GM18505 (cell line): ENCODE measurements around the gene GRIK4.

Experiments used
- ATAC-seq: cut with Tn5 transposase; IDR thresholded peaks from one replicate; pipeline ENCODE4 v1.9.1; 2021; ENCODE audit not compliant: unreplicated experiment
- POLR2A ChIP-seq: IDR thresholded peaks from 4 replicates; pipeline ENCODE4 v1.6.1; 2011; ENCODE audit warnings: borderline replicate concordance; ENCODE audit not compliant: insufficient read depth, insufficient read length; ENCODE audit errors: extremely low read depth

Gene GRIK4

DNA sequence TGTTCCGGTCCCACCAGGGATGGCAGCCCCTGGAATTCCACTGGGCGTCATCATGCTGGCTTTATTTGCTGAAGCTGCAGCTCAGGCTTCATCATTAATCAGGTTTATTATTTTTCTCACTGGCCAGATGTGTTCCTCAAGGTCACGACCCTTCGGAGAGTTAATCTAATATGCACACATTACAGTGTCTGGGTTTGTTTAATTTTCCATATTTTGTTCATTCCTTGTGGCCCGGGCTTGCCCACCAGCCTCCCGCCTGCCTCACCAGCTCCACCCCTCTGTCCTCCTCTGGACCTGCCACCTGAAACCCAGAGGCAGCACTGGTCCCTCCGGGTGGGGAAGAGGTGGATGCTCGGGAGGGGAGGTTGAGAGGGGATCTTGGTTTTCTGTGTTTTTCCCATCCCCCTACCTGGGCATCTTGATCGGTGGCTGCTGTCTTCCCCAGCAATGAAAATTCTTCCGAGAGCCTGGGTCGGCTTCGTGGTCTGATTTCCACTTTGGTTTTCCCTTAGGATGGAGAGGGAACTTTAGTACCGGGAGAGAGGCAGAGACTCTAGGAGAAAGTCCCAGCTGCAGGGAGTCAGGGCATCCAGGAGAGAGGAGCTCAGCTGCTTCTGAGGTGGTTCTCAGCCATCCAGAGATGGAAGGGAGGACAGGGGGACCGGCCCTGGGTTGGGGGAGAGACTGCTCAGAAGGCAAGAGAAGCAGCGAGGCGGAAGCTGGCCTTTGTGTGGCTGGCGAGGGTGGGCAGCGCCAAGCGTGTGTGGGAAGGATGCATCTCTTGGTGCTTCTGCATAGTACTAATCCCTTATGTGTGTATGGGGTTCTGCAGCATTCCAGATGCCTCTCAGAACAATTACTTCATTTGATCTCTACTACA lies 2.1 kb downstream of the GRIK4 start:
- ATAC-seq: no peak
- no peak for TF ChIP-seq POLR2A

DNA sequence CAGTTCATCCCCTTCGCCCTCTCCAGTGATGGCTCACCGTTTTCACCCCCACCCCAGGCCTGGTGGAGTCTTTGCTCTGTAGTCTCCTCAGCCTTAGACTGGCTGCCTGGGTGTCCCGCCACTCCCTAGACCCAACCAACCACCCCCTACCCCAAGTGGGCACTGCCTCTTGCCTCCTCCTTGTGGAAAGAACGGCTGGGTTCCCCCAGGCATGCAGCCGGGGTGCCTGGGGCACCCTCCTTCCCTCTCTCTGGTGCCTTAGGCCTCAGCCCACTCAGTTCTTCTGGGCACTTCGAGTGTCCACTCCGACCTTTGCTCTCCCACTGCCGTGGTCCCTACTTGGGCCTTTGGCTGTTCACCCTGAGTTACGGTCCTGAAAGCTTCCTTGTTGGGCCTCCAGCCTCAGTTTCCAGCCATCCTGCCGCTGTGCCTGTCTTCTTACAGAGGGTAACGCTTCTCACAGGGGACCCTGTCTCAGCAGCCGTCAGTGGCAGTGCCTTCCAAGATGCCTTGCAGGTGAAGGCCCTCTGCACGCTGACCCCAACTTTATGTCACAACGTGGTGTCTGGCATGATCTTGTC lies 3.1 kb downstream of the GRIK4 start:
- no peak for TF ChIP-seq POLR2A
- no peak for ATAC-seq

DNA sequence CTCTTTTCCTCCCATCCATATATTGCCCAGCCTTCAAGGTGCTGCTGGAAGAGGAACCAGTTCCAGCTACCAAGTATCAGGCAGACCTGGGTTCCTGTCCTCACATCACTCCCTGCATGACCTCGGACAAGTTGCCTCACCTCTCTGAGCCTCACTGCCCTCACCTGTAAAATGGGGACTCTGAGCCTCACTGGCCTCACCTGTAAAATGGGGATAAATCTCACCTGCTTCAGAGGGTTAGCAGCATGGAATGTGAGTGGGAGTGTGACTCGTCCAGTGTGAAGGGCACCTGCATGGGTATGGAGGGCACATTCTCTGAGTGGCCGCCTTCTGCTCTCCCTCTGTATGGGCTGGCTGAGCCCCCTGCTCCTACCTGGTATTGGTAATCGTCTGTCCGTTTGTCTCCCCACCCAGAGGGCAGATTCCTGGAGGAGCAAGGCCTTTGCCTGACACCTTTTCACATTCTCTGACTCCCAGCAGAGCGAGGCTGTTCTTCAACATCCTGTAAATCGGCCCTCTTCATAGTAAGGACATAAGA lies 3.7 kb downstream of the GRIK4 start:
- ATAC-seq: no peak

DNA sequence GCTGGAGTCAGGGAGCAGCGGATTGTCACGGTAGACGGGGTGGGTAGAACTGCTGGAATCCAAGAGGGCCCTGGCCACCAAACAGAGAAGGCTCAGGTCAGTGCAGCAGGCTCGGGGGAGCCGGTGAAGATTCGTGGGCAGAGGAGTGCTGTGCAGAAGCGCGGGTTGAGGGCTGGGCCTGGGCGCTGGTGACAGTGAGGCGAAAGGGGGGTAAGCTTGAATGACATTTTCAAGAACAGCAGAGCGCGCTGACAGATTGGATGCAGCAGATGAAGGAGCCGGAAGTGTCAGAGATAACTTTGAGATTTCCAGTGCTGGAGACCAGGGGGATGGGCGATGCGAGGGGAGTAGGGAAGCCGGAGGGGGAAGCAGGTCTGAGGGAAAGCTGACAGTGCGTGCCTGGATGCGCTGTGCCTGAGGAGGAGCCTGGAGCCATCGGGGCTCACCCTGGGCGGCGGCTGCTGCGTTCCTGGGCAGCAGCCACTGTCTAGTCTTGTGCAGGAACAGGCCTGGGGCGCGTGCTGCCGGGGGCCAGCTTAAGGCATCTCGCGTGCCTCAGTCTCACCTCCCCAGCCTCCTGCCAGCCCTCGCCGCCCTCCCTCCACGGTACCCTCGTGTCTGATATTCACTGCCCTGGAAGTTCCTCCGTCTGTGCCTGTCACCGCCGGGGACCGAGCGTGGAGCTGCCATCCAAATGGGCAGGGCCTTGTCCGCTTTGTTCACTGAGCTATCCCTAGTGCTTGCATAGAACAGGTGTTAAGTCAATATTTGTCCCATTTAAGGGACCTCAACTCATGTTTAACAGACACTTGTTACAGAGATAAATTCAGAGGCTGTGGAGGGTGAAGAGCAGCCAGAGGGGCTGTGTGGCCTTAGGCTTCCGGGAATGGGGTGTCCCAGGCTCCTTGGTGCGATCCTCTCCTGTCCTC lies 5.2 kb downstream of the GRIK4 start:
- no peak for TF ChIP-seq POLR2A
- no peak for ATAC-seq

More for the DNA sequence above, 3.7 kb downstream of the GRIK4 start:
- no peak for TF ChIP-seq POLR2A

DNA sequence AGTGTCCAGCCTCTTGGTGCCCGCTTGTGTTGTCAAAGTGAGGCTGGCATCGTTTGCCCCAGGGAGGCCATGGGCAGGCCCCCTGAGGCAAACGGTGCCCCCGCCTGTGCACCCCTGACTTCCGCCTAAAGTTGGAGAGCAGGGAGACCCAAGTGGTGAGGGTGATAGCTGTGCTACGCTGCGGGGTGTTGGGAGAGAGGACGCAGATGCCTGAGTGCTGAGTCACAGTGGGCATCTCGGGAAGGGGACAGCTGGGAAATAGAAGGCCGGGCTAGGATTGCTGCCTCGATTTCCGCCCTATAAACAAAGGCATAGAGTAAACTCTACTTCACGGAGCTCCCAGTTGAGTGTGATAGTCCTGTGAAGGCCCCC lies 5.8 kb downstream of the GRIK4 start:
- no peak for ATAC-seq
- TF ChIP-seq POLR2A: no peak

DNA sequence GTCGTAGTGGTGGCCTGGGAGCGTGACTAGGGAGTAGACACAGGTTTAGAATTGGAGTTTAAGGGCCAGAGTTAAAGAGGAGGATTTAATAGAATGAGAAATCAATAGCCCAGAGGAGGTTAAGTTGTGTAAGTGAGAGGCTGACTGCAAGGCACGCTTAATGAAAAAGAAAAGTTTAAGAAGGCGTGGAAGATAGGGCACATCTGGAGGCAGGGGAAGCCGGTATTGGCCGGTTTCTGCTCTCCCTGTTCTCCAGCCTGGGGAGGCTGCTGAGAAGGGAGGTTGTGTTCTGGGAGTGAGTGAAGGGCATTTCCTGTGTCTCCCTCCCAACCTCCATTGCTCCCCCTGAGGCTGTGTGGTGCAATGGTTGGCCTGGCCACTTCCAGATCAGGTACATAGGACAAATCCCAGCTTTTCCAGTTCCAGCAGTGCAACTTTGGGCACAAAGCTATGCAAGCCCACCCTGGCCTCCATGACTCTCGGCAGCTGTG lies 6.3 kb downstream of the GRIK4 start:
- TF ChIP-seq POLR2A: no peak
- ATAC-seq: no peak

DNA sequence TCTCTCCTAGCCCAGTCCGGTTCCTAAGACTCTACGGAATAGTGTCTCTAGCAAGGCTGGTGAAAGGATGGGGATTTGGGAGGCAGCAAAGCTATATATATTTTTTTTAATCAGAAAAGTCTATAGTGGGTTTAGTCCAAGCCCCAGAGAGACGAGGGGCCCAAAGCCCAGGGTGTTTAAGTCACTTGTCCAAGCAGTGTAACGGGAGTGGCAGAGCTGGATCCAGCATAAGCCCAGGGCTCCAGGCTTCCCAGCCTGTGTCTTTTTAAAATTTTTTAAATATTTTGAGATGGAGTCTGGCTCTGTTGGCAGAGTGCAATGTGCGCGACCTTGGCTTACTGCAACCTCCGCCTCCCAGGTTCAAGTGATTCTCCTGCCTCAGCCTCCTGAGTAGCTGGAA lies 6.8 kb downstream of the GRIK4 start:
- no peak for TF ChIP-seq POLR2A
- ATAC-seq: no peak

DNA sequence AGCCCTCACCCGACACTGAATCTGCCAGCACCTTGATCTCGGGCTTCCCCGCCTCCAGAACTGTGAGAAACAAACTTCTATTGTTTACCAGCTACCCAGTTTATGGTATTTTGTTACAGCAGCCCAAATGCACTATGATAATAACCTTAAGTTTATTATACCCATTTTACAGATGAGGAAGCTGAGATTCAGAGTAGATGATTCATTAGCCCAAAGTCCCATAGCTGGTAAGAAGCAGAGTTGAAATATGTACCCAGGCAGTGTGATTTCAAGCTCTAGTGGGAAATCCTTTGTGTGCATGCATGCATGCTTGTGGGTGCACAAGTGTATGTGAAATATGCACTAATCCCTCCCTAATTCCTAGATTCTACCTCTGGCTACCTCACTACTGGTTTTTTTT lies 7.9 kb downstream of the GRIK4 start:
- no peak for ATAC-seq
- no peak for TF ChIP-seq POLR2A

DNA sequence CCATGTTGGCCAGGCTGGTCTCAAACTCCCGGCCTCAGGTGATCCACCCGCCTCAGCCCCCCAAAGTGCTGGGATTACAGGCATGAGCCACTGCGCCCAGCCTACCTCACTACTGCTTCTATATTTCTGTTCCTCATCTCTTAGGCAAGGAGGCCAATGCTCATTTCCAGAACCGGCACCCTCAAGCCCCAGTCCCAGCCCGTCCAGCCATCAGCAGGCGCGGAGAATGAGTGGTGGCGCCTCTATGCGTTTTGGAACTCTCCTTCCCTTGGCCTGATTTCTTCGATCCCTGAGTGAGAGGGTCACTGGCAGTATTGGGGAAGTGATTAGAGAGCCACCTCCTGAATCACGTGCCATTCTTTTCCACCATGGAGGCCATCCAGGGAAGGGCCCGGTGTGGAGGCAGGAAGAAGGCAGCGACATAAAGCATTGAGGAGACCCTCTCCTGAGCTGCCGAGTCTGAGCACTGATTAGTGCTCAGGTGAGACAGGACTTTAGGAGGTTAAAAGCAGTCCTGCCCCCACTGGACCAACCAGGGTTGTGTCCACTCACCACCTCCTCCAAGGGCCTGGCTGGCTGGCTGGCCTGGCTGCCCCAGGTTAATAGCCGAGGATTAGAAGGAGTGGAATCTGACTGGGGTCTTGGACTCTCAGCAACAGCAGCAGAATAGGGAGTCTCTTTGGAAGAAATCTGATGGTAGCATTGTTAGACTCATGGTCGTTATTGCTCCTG lies 8.7 kb downstream of the GRIK4 start:
- ATAC-seq: no peak

DNA sequence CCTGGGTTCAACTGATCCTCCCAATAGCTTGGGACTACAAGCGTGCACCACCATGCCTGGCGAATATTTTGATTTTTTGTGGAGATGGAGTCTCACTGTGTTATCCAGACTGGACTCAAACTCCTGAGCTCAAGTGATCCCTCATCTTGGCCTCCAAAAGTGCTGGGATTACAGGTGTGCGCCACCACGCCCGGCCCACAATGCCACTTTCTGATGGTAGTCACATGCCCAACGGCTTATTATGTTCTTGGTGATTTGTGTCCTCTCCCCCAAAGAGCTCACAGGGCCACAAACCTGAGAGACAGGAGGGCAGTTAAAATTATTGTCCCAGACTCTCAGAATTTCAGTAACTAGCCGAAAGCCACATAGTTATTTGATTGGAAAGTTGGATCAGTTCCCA lies 9.6 kb downstream of the GRIK4 start:
- no peak for ATAC-seq
- TF ChIP-seq POLR2A: no peak

More for the DNA sequence above, 8.7 kb downstream of the GRIK4 start:
- no peak for TF ChIP-seq POLR2A

DNA sequence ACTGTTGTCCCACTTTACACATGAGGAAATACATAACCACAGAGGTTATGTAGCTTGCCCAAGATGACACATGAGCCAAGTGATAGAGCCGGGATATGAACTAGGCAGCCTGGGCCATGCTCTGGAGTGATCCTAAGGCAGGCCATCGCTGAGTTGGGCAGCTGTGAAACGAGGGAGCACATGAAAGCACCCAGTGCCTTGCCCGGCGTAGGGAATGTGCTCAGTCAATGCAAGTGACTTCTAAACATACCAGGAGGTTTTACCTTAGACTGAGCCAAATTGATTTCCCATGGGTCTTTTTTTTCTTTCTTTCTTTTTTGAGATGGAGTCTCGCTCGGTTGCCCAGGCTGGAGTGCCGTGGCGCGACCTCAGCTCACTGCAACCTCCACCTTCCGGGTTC lies 10.5 kb downstream of the GRIK4 start:
- TF ChIP-seq POLR2A: no peak
- no peak for ATAC-seq

DNA sequence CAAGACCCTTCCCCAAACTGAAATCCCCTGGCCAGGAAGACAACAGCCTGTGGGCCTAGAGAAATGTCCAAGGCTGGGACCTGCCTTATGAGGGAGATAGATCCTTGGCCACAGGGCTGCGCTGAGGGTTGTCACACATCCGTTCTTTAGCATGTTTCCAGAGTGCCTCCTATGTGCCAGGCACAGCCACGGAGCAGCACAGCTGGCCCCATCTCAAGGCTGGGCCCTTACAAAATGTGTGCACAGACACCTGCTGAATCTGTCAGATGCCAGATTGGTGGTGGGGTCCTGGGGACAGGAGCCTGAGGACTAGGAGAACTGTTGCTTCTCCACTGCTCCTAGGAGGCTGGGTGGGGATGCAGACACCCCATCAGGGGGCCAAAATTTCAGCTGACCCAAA lies 11.2 kb downstream of the GRIK4 start:
- no peak for TF ChIP-seq POLR2A
- no peak for ATAC-seq
